HepG2 (cell line): ENCODE measurements around the gene SMIM38. TPM values are rescaled to one million over a fixed set of nuclear protein-coding genes. Genes with fewer than 3 reads are reported as not detected.

Experiments
- ATAC-seq: fragments of 200-7000 bp; cut with Tn5 transposase; 3 replicates; pipeline ENCODE4 v1.9.1; 2020; ENCODE audit warnings: mild to moderate bottlenecking, moderate library complexity
- BruUV-seq: library from RNA; stranded (reverse); fragments of 400-500 nt; replicated peaks from 2 replicates; lab custom pipeline; 2021; lab: Mats Ljungman, UMichigan
- CTCF ChIA-PET: fragments of 300-600 bp; formaldehyde crosslinking; extraction: SDS; loops from one replicate; lab custom pipeline; 2021; ENCODE audit warnings: low total read pairs, inconsistent platforms, low intra/inter-chr PET ratio; lab: Yijun Ruan, JAX
- POLR2A ChIA-PET: fragments of 350-600 bp; sonication (Branson Sonifier 250); formaldehyde crosslinking; loops from one replicate; lab custom pipeline; 2020; ENCODE audit warnings: antibody characterized with exemption, inconsistent platforms; lab: Yijun Ruan, JAX
- DNase-seq: peaks from one replicate; pipeline ENCODE4 v3.0.0-alpha.2; 2015; ENCODE audit warnings: low spot score
- FAIRE-seq: peaks from 3 replicates; lab custom pipeline; 2011; peaks lifted over from hg19 to GRCh38; lab: Jason Lieb, UNC
- H2AFZ ChIP-seq: one replicate; pipeline ENCODE4 v1.6.1; 2011; ENCODE audit warnings: low read length, inconsistent platforms
- H3K27ac ChIP-seq: fragments of 300-600 bp; 3 replicates; pipeline ENCODE4 v1.8.0; 2011; ENCODE audit warnings: mixed run types, mild to moderate bottlenecking, mixed read lengths, low read length, inconsistent platforms; ENCODE audit not compliant: insufficient read depth; ENCODE audit errors: extremely low read length
- H3K27me3 ChIP-seq, 2 experiments: fragments of 200-600 bp in 1 of 2; 2 replicates in 1 of 2; 3 replicates in 1 of 2; pipeline versions ENCODE4 v1.6.0 to v1.8.0; 2011; ENCODE audit warnings: low read length in 2 of 2, mild to moderate bottlenecking in 2 of 2, moderate library complexity in 2 of 2, inconsistent platforms in 1 of 2; ENCODE audit not compliant: insufficient read depth in 2 of 2, control insufficient read depth in 1 of 2
- H3K36me3 ChIP-seq, 2 experiments: fragments of 200-600 bp in 1 of 2; replicated peaks in 1 of 2; 2 replicates in 1 of 2; 3 replicates in 1 of 2; pipeline versions ENCODE4 v1.5.1 to v1.8.0; 2011; ENCODE audit warnings: low read length in 2 of 2, inconsistent platforms in 1 of 2; ENCODE audit not compliant: insufficient read depth in 2 of 2, control insufficient read depth in 1 of 2
- H3K4me1 ChIP-seq: 2 replicates; pipeline ENCODE4 v1.5.1; 2012; ENCODE audit warnings: low read length, inconsistent platforms; ENCODE audit not compliant: insufficient read depth
- H3K4me2 ChIP-seq: 2 replicates; pipeline ENCODE4 v1.6.0; 2011; ENCODE audit warnings: low read depth, low read length, inconsistent platforms
- H3K4me3 ChIP-seq, 3 experiments: fragments of 200-600 bp in 1 of 3; sonication (generic), shearing (Covaris generic) in 1 of 3; replicated peaks in 1 of 3; 2 replicates each; pipeline ENCODE4 v1.5.1; 2011 to 2016; ENCODE audit warnings: low read length in 3 of 3, inconsistent platforms in 2 of 3, low read depth in 2 of 3, mild to moderate bottlenecking in 2 of 3, control low read depth in 1 of 3, mixed read lengths in 1 of 3; ENCODE audit not compliant: insufficient read depth in 1 of 3
- H3K79me2 ChIP-seq: one replicate; pipeline ENCODE4 v1.6.1; 2011; ENCODE audit warnings: low read length, inconsistent platforms; ENCODE audit not compliant: insufficient read depth
- H3K9ac ChIP-seq: 2 replicates; pipeline ENCODE4 v1.6.0; 2011; ENCODE audit warnings: mild to moderate bottlenecking, low read depth, low read length, inconsistent platforms; ENCODE audit not compliant: insufficient read depth
- H3K9me3 ChIP-seq: 2 replicates; pipeline ENCODE4 v1.5.1; 2012; ENCODE audit warnings: mild to moderate bottlenecking, low read length
- H4K20me1 ChIP-seq: 2 replicates; pipeline ENCODE4 v1.6.0; 2011; ENCODE audit warnings: inconsistent platforms, mild to moderate bottlenecking, low read length, moderate library complexity; ENCODE audit not compliant: insufficient read depth
- FOXA1 ChIP-seq, 2 experiments: fragments of 450-650 bp in 1 of 2; sonication (generic) in 1 of 2; formaldehyde crosslinking in 1 of 2; IDR thresholded peaks; 2 replicates each; pipeline versions ENCODE4 v1.4.0 to v1.6.1; 2016 to 2020; ENCODE audit warnings: missing genetic modification reagents in 1 of 2
- FOXA3 ChIP-seq: IDR thresholded peaks from 2 replicates; pipeline ENCODE4 v1.6.1; 2016; ENCODE audit warnings: missing genetic modification reagents, missing compliant biosample characterization
- HOXA9 ChIP-seq: sonication (generic); formaldehyde crosslinking; IDR thresholded peaks from 2 replicates; pipeline ENCODE4 v1.8.1; 2022; ENCODE audit warnings: missing genetic modification reagents, mild to moderate bottlenecking, moderate library complexity, borderline replicate concordance
- PCBP1 ChIP-seq: fragments of 200-400 bp; formaldehyde crosslinking; IDR thresholded peaks from 2 replicates; pipeline ENCODE4 v1.6.1; 2017; ENCODE audit warnings: mild to moderate bottlenecking, low read depth, low read length, borderline replicate concordance
- PCBP2 ChIP-seq: fragments of 200-400 bp; formaldehyde crosslinking; optimal IDR thresholded peaks from 2 replicates; pipeline ENCODE3; 2018; ENCODE audit warnings: low read length, low read depth; ENCODE audit not compliant: poor library complexity, severe bottlenecking
- REL ChIP-seq: sonication (generic); formaldehyde crosslinking; conservative IDR thresholded peaks from 2 replicates; pipeline ENCODE4 v1.8.0; 2022; ENCODE audit warnings: mild to moderate bottlenecking, missing genetic modification reagents, moderate library complexity
- RXRB ChIP-seq: IDR thresholded peaks from 2 replicates; pipeline ENCODE4 v1.6.1; 2016; ENCODE audit warnings: borderline replicate concordance, missing genetic modification reagents, missing compliant biosample characterization
- UBTF ChIP-seq: sonication (generic); formaldehyde crosslinking; IDR thresholded peaks from 2 replicates; pipeline ENCODE4 v1.4.0; 2020; ENCODE audit warnings: mild to moderate bottlenecking, missing genetic modification reagents
- ZFX ChIP-seq: sonication (generic); formaldehyde crosslinking; IDR thresholded peaks from 2 replicates; pipeline ENCODE4 v1.4.0; 2020; ENCODE audit warnings: mild to moderate bottlenecking, low read depth, missing genetic modification reagents, moderate library complexity
- ZNF512 ChIP-seq: sonication (generic); formaldehyde crosslinking; IDR thresholded peaks from 2 replicates; pipeline ENCODE4 v1.4.0; 2020; ENCODE audit warnings: mild to moderate bottlenecking, missing genetic modification reagents
- ZNF687 ChIP-seq: sonication (generic); formaldehyde crosslinking; IDR thresholded peaks from 2 replicates; pipeline ENCODE4 v1.5.1; 2020; ENCODE audit warnings: mild to moderate bottlenecking, missing genetic modification reagents, moderate library complexity
- ZNF720 ChIP-seq: sonication (generic); formaldehyde crosslinking; IDR thresholded peaks from 2 replicates; pipeline ENCODE4 v1.4.0; 2020; ENCODE audit warnings: missing genetic modification reagents
- ZSCAN21 ChIP-seq: sonication (generic); formaldehyde crosslinking; IDR thresholded peaks from 2 replicates; pipeline ENCODE4 v1.8.0; 2022; ENCODE audit warnings: mild to moderate bottlenecking, missing genetic modification reagents, moderate library complexity, borderline replicate concordance
- WGBS: methylation state at CpG from one replicate; pipeline ENCODE4 v1.1.6; 2017; ENCODE audit warnings: low lambda C conversion rate; 5-methylcytosine and 5-hydroxymethylcytosine counted together
- in situ Hi-C: cut with HindIII; loops from 2 replicates; pipeline ENCODE4 v1.10.0; 2017; ENCODE audit warnings: low pct_unique_long_range_greater_than_20kb; ENCODE audit not compliant: extremely low pct_ligation_motif_present
- intact Hi-C: fragments of 100-400 bp; cut with micrococcal nuclease; formaldehyde crosslinking; loops from one replicate; pipeline ENCODE4 v1.10.0; 2022; ENCODE audit not compliant: unreplicated experiment
- polyA plus RNA-seq, 8 experiments: library from polyadenylated mRNA; depleted of rRNA in 3 of 8; stranded (reverse) in 7 of 8; unstranded in 1 of 8; fragments of >200 nt; fragmentation: Illumina TruSeq in 4 of 8; extraction: Trizol in 4 of 8; gene quantifications; 2 replicates each; pipeline versions ENCODE4 v1.2.1 to v1.2.3, GENCODE V29; 2011 to 2016; ENCODE audit warnings: low read depth in 4 of 8, missing spikeins in 1 of 8, mixed read lengths in 1 of 8; ENCODE audit not compliant: insufficient read depth in 1 of 8
- total RNA-seq, 5 experiments: library from RNA; depleted of rRNA; stranded (reverse); fragments of >200 nt; fragmentation: Illumina TruSeq; extraction: Trizol; gene quantifications; 2 replicates each; pipeline ENCODE4 v1.2.3, GENCODE V29; 2016; ENCODE audit warnings: low read depth in 1 of 5

The SMIM38 gene
- total and polyA plus RNA-seq, 2 of the 13 experiments (the other 11 are each of a cell fraction or from before 2014, with no cell fraction given), result 0.30 to 0.40 TPM

- ChIA-PET POLR2A (no interaction called here), CTCF (no interaction called here)
- Histone ChIP-seq H3K9ac (no peak overlapping the region), H3K79me2 (no peaks in the 10 kb centered on the region), H2AFZ (no peak overlapping the region), H3K4me1 (peaks cover 31% of the 10 kb centered on the region), H3K4me2 (no peak overlapping the region), H3K27ac (no peak overlapping the region), H3K27me3 (peaks cover 2 to 21% of the 10 kb centered on the region in 2 experiments; a peak in 3 of 5 replicates), H3K4me3 (no peak overlapping the region), H4K20me1 (no peaks in the 10 kb centered on the region), H3K9me3 (no peaks in the 10 kb centered on the region), H3K36me3 (no peaks in the 10 kb centered on the region)
- no TSS peak for BruUV-seq
- no peak for DNase-seq
- ATAC-seq, result peak; percentile 87
- TF ChIP-seq FOXA1 (IDR thresholded peaks at IDR 0.05) (no peak), FOXA1 (CRISPR knock-in tag; IDR thresholded peaks at IDR 0.05) (peak; percentile 85), FOXA3 (CRISPR knock-in tag) (peak; percentile 64), PCBP1 (0 out of 2 replicates have a peak, but pooled peaks have one; percentile 43), RXRB (CRISPR knock-in tag) (no peak), HOXA9 (CRISPR knock-in tag) (no peak), ZFX (CRISPR knock-in tag) (0 out of 2 replicates have a peak, but pooled peaks have one; percentile 21), ZNF687 (CRISPR knock-in tag) (peak; percentile 33; the same call in 1 of the 2 replicates), ZNF720 (CRISPR knock-in tag) (no peak), PCBP2 (peak; percentile 37), ZSCAN21 (no peak), REL (CRISPR knock-in tag) (no peak), UBTF (peak; percentile 41; the same call in 1 of the 2 replicates), ZNF512 (peak; percentile 91)
- in situ Hi-C loops (no loop called here), intact Hi-C loops (no loop called here)
- 14% methylated on average over 5 of the region's 9 CpGs for WGBS
- FAIRE-seq, result no peak
Observed at GRCh38 chr11:69178819-69179482, 23.2 kb downstream of the SMIM38 start.
